ENCODE results near the gene RAE1. TPM values are rescaled to one million over a fixed set of nuclear protein-coding genes. Genes with fewer than 3 reads are reported as not detected.

Gene RAE1
- total and polyA plus RNA-seq, 8 donors = 16.4 to 55.5 (median 49.5) TPM

- DNase-seq (peak in 1 of 4 donors; percentile 61), ATAC-seq (peak; percentile 38)
- intact Hi-C loops (cut with DNase I) = no loop called here
- peaks cover 0 to 95% of the 10 kb centered on the region in 2 donors for H3K36me3 ChIP-seq
- H3K9me3 ChIP-seq = no peaks in the 10 kb centered on the region
- peak overlapping the region in 1 of 2 donors; percentile 37 for H3K4me3 ChIP-seq
- H3K4me1 ChIP-seq = peaks cover 0 to 28% of the 10 kb centered on the region in 2 donors
- no peaks in the 10 kb centered on the region for H3K27me3 ChIP-seq
- TF ChIP-seq CTCF (IDR thresholded peaks at IDR 0.05) = no peak
- peak overlapping the region; percentile 19 to 87 for H3K27ac ChIP-seq
These were observed 24.7 kb downstream of the RAE1 start for GRCh38 chr20:57375652-57376230.

- TF ChIP-seq CTCF (IDR thresholded peaks at IDR 0.05) = no peak
- no peak overlapping the region for H3K27ac ChIP-seq
- peaks cover 0 to 80% of the 10 kb centered on the region in 2 donors for H3K36me3 ChIP-seq
- no peak overlapping the region for H3K4me3 ChIP-seq
- no peak for ATAC-seq
- no peaks in the 10 kb centered on the region for H3K27me3 ChIP-seq
- peaks cover 0 to 32% of the 10 kb centered on the region in 2 donors for H3K4me1 ChIP-seq
- no peaks in the 10 kb centered on the region for H3K9me3 ChIP-seq
- peak in 1 of 4 donors; percentile 29 for DNase-seq
- intact Hi-C loops (cut with DNase I) = no loop called here
These were observed 26.3 kb downstream of the RAE1 start for GRCh38 chr20:57377350-57377749.

GRCh38 chr20:57378107-57378506, 27.1 kb downstream of the RAE1 start:
- no peak overlapping the region for H3K4me3 ChIP-seq
- H3K4me1 ChIP-seq = peaks cover 0 to 32% of the 10 kb centered on the region in 2 donors
- intact Hi-C loops (cut with DNase I) = no loop called here
- H3K27ac ChIP-seq = no peak overlapping the region
- H3K27me3 ChIP-seq = no peaks in the 10 kb centered on the region
- peaks cover 0 to 73% of the 10 kb centered on the region in 2 donors for H3K36me3 ChIP-seq
- TF ChIP-seq CTCF (IDR thresholded peaks at IDR 0.05) = no peak
- ATAC-seq (no peak), DNase-seq (peak in 1 of 4 donors; percentile 48)
- no peaks in the 10 kb centered on the region for H3K9me3 ChIP-seq

- no peak overlapping the region for H3K27ac ChIP-seq
- peaks cover 0 to 31% of the 10 kb centered on the region in 2 donors for H3K4me1 ChIP-seq
- DNase-seq = no peak
- no peak overlapping the region for H3K4me3 ChIP-seq
- intact Hi-C loops (cut with DNase I) = no loop called here
- no peak for TF ChIP-seq CTCF (IDR thresholded peaks at IDR 0.05)
- peaks cover 0 to 66% of the 10 kb centered on the region in 2 donors for H3K36me3 ChIP-seq
- ATAC-seq = no peak
- H3K27me3 ChIP-seq = no peaks in the 10 kb centered on the region
- no peaks in the 10 kb centered on the region for H3K9me3 ChIP-seq
These were observed 27.7 kb downstream of the RAE1 start for GRCh38 chr20:57378646-57379262.

GRCh38 chr20:57379263-57379647, 28.2 kb downstream of the RAE1 start:
- peaks cover 0 to 61% of the 10 kb centered on the region in 2 donors for H3K36me3 ChIP-seq
- intact Hi-C loops (cut with DNase I) = no loop called here
- TF ChIP-seq CTCF (IDR thresholded peaks at IDR 0.05) = no peak

More at GRCh38 chr20:57379263-57379647, 28.2 kb downstream of the RAE1 start:
- H3K9me3 ChIP-seq = no peaks in the 10 kb centered on the region
- no peak for ATAC-seq
- H3K4me1 ChIP-seq = peaks cover 0 to 26% of the 10 kb centered on the region in 2 donors
- no peak overlapping the region for H3K4me3 ChIP-seq
- no peaks in the 10 kb centered on the region for H3K27me3 ChIP-seq
- no peak for DNase-seq
- no peak overlapping the region for H3K27ac ChIP-seq

Measured in left lung (tissue), 10 donors.